WI38 (cell line): Measurements from ENCODE around the gene SMG9.

Source experiments
- H3K4me3 ChIP-seq: 2 replicates; pipeline ENCODE4 v1.5.1; 2011; ENCODE audit warnings: low read depth, mild to moderate bottlenecking, control low read depth, low read length
- TF ChIP-seq, protein P1 (sequence below): IDR thresholded peaks from 2 replicates; pipeline ENCODE4 v1.5.1; 2012; ENCODE audit warnings: low read depth, mild to moderate bottlenecking, control low read depth, low read length

SMG9 gene

DNA sequence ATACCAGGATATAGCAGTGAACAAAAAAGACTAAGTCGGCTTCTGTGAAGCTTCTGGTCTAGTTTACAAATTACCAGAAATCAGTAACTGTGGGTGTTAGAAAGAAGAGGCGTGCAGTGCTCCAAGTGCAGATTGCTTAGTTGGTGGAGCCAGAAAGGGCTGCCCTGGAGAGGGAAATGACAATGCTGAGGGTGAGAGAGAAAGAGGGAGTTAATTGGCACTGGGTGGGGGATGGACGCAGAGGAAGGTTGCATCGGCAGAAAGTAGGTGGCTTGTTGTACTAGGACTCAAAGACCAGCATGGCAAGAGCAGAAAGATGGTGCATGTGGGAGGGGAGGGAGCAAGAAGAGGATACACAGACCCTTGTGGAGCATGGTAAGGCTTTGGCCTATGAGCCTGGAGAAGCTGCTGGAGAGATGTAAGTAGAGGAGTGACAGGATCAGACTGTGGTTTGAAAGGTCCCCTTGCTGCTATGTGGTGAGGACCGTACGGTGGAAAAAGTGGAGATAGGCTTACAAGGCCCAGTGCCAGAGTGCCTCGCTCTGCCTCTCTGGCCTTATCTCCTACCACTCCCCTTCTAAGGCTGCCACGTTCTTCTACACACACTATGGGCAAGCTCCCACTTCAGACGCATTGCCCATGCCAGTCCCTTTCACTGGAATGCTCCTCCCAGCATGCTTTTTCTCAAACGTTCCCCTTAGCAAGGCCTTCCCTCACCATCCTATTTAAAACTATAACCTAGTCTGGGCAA is 13.5 kb downstream of the SMG9 start:
- TF ChIP-seq, protein P1, sequence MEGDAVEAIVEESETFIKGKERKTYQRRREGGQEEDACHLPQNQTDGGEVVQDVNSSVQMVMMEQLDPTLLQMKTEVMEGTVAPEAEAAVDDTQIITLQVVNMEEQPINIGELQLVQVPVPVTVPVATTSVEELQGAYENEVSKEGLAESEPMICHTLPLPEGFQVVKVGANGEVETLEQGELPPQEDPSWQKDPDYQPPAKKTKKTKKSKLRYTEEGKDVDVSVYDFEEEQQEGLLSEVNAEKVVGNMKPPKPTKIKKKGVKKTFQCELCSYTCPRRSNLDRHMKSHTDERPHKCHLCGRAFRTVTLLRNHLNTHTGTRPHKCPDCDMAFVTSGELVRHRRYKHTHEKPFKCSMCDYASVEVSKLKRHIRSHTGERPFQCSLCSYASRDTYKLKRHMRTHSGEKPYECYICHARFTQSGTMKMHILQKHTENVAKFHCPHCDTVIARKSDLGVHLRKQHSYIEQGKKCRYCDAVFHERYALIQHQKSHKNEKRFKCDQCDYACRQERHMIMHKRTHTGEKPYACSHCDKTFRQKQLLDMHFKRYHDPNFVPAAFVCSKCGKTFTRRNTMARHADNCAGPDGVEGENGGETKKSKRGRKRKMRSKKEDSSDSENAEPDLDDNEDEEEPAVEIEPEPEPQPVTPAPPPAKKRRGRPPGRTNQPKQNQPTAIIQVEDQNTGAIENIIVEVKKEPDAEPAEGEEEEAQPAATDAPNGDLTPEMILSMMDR, result no peak
- H3K4me3 ChIP-seq, result no peak overlapping the region

DNA sequence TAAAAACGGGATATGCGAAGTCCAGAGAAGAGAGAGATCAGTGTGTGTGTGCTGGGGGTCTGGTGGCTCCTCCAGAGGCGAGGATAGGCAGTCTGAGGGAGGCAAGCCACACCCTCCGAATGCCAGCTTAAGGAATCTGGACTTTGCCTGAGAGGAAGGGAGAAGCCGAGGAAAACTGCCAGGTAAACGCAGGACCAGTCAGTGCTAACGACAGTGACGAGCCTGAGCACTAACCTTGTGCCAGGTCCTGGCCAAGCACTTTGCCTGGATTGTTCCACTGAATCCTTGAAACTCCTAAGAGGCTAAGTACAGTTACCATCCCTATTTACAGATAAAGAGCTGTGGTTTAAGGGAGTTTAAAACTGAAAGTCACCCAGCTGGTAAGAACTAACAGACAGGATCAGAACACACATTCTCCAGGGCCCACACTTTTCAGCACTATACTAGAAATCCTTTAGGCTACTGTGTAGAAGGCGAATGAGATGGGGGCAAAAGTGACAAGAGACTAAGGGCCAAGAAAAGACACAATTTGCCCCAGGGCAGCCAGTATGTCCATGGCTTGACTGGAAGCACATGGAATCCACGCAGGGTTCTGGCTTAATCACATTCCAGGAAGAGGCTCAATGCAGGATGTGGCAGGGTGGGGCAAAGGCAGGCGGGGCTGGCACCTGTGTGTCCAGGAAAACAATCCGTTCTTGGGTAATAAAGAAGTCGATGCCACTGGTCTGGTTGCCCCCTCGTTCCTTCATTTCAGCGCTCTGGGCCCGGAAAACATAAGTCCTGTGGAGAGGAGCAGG is 15.1 kb downstream of the SMG9 start:
- no peak overlapping the region for H3K4me3 ChIP-seq
- TF ChIP-seq, protein P1, result no peak

DNA sequence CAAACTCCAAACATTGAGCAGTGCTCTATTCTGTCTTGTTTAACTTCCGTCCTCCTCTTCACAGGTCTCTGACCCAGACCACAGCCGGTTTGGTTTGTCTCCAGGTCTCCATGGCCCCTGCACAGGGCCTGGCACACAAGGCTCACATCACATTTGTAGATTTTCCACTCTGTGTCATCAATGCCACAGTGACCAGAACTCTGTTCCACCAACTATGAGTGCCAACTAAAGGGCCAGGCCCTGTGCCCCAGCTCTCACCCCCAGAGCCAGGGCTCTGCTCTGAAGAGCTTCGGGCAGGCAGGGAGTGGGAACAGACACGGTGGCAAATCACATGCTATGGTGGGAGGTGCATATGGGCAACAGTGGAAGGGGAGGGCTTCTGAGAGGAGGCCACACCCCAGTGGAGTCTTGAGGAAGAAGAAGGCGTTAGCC is 16.0 kb downstream of the SMG9 start:
- H3K4me3 ChIP-seq, result no peak overlapping the region
- TF ChIP-seq, protein P1, result no peak

DNA sequence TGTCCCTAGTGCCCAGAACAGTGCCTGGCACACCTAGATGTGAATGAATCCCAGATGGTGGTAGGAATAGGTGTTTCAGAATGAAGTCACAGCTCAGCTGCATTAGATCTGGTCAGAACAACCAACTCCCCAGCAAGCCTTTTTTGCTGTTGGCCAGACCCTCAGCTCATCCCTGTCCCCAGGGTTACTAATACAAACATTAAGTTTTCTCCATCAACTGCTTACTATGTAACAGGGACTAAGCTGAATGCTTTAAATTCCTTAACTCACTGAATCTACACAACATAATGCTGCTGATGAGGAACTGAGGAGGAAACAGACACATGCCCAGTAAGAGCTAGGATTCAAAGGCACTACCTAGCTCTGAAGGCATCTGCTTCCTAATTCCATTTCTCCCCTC is 18.8 kb downstream of the SMG9 start:
- TF ChIP-seq, protein P1, result no peak
- H3K4me3 ChIP-seq, result no peak overlapping the region

DNA sequence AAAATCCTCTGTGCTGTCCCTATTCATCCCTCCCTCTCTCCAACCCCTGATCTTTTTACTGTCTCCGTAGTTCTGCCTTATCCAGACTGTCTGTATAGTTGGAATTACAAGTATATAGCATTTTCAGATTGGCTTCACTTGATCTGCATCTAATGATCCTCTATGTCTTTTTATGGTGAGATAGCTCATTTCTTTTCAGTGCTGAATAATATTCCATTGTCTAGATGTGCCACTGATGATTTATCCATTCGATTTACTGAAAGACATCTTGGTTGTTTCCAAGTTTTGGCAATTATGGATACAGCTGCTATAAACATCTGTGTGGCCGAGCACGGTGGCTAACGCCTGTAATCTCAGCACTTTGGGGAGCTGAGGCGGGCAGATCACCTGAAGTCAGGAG is 19.7 kb downstream of the SMG9 start:
- no peak overlapping the region for H3K4me3 ChIP-seq
- TF ChIP-seq, protein P1, result no peak

DNA sequence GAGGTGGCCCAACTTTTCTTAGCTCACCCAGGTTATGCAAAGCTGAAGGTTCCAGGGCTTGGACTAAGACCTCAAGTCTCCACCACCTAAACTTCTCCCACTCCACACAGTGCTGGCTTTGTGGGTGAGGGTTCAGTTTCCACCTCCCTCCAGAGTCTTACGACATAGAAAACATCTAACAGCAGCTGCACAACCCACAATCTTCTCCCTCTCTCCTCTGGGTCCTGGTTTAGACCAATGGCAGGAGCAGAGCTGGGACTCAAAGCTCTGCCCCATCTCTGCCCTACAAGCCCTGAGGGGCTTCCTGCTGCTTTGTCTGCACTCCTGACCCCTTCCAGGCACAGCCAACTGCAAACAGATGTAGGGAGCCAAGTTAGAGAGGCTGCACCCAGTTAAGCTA is 22.9 kb downstream of the SMG9 start:
- TF ChIP-seq, protein P1, result no peak
- H3K4me3 ChIP-seq, result no peak overlapping the region

DNA sequence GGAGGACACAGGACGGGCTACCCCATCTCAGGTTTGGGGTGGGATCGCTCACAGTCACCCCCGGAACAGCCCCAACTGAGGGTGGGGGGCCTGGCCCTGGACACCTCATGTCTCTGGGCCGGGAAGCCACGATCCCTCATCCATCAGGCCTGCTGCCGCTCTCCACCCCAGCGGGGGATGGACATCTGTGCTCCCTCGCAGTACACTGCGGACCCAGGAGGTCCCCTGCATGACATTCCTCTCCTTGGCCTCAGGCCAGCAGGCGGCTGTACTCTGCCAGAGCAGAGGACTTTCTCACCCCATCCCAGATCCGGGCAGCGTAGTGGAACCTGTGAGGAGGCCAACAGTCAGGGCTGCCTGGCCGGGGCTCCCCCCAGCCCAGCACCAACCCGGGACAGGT is 23.4 kb downstream of the SMG9 start:
- TF ChIP-seq, protein P1, result no peak
- H3K4me3 ChIP-seq, result no peak overlapping the region
